Urinary bladder (tissue), 4 donors: ENCODE results near the gene PSMB8. TPM values are rescaled to one million over a fixed set of nuclear protein-coding genes. Genes with fewer than 3 reads are reported as not detected.
"Not testable (repeated sequence)": the region's sequence is repeated elsewhere in the genome, so short reads cannot be mapped to it uniquely, and the experiment has no call there.

Experiments used
- DNase-seq: peaks from one replicate; pipeline ENCODE4 v3.0.0-alpha.2; 2015; ENCODE audit errors: extremely low spot score
- H3K27ac ChIP-seq: one replicate; pipeline ENCODE4 v1.5.1; 2013; ENCODE audit warnings: low read depth, mild to moderate bottlenecking, moderate library complexity
- H3K36me3 ChIP-seq: one replicate; pipeline ENCODE4 v1.6.1; 2013; ENCODE audit warnings: mild to moderate bottlenecking, moderate library complexity; ENCODE audit not compliant: insufficient read depth
- H3K4me1 ChIP-seq: one replicate; pipeline ENCODE4 v1.6.1; 2013; ENCODE audit warnings: mild to moderate bottlenecking, moderate library complexity; ENCODE audit not compliant: insufficient read depth
- H3K4me3 ChIP-seq: one replicate; pipeline ENCODE4 v1.5.1; 2013; ENCODE audit warnings: low read depth, low read length
- WGBS: extraction: QIAGEN DNeasy Blood & Tissue Kit; methylation state at CpG from one replicate; pipeline ENCODE4 v1.1.7; 2013; 5-methylcytosine and 5-hydroxymethylcytosine counted together
- polyA plus RNA-seq: library from polyadenylated mRNA; stranded (reverse); fragments of 200-250 nt; gene quantifications from one replicate; pipeline ENCODE4 v1.2.3, GENCODE V29; 2013
- total RNA-seq: library from RNA; depleted of rRNA; stranded (reverse); fragments of >200 nt; gene quantifications from one replicate; pipeline ENCODE4 v1.2.3, GENCODE V29; 2014
- donor health status: healthy with polysubstance abuse.
- donor health status: healthy.

The PSMB8 gene
- total RNA-seq, result 24.9 TPM
- polyA plus RNA-seq, result 82.0 TPM

DNA sequence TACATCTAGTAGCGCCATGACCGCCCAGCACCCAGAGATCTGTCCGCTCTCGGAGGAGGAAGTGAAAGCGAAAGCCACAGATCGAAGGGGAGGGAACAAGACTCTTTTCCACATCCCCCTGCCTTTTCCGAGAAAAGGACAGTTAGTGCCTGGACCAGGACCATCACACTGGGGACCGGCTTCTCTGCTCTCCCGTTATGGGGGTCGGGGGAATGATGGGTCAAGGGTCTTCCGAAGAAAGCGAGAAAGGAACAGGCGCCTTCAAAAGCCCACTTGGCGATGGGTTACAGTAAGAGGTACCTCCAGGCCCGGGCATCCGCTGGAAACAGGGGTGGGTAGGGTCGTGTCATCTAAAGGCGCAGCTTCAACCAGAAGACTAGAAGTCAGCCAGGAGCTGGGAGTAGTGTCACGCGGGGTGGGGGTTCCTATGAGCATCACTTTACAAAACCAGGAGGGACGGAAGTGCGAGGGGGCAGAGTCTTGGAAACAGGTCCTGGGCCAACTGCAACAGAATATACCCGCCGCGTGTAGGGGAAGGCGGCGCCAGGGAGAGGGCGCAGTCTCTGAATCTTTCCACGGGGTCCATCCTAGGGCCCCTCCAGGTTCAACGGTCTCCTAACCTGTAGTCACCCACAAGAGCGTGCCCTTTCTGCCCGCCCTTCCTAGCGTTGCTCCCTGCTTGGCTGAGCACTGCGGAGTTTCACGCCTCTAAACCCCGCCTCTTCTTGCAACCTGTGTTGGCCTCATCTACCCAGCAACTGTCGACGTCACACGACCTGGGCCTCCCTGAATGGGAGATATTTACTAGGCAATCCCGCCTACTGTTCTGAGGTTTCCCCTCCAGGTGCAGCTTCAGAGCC lies at the start of gene PSMB8:
PSMB8 (minus strand) TSS at position 69 of the 860 bp plus-strand sequence; CDS start at position 18, 51 bp downstream.
- DNase-seq, result peak; percentile 93
- no peaks in the 10 kb centered on the region for H3K36me3 ChIP-seq
- WGBS, result under 1% methylated on average over 40 of the region's 40 CpGs
- peak within 1 kb of the TSS; percentile 90 for H3K27ac ChIP-seq
- no peaks in the 10 kb centered on the region for H3K4me1 ChIP-seq
- peak within 1 kb of the TSS; percentile 87 for H3K4me3 ChIP-seq

GRCh38 chr6:32890831-32891230 lies 47.0 kb upstream of the PSMB8 start:
- no peak overlapping the region for H3K27ac ChIP-seq
- no peaks in the 10 kb centered on the region for H3K4me1 ChIP-seq
- no peak for DNase-seq
- WGBS, result 30% methylated on average over 1 of the region's 1 CpG
- no peaks in the 10 kb centered on the region for H3K36me3 ChIP-seq
- H3K4me3 ChIP-seq, result no peak overlapping the region

DNA sequence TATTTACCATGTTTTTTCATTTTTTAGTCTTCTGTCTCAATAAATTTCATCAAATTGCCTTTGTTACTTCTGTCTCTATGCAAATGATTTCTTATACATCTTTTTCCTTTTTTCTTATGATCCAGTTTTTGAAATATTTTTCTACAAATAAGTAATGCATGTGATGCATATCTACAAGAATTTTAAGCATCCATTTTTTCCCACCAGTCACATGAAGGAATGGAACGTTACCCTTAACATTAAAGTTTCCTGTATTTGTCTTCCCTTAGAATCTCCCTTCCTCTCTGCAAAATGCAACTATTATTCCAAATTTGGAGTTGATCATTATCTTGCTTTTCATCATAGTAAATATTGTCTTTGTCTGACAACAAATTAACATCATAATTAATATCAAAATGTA lies 45.7 kb upstream of the PSMB8 start:
- no peak overlapping the region for H3K4me3 ChIP-seq
- DNase-seq, result no peak
- H3K36me3 ChIP-seq, result no peaks in the 10 kb centered on the region
- no peak overlapping the region for H3K27ac ChIP-seq
- WGBS, result 55% methylated on average over 1 of the region's 1 CpG
- no peaks in the 10 kb centered on the region for H3K4me1 ChIP-seq

GRCh38 chr6:32888576-32888975 lies 44.7 kb upstream of the PSMB8 start:
- H3K4me1 ChIP-seq, result no peaks in the 10 kb centered on the region
- no peak for DNase-seq
- H3K36me3 ChIP-seq, result no peaks in the 10 kb centered on the region
- no peak overlapping the region for H3K27ac ChIP-seq
- no peak overlapping the region for H3K4me3 ChIP-seq
- 94% methylated on average over 2 of the region's 2 CpGs for WGBS

- DNase-seq, result no peak
- Histone ChIP-seq H3K36me3 (no peaks in the 10 kb centered on the region), H3K4me1 (no peaks in the 10 kb centered on the region), H3K4me3 (no peak overlapping the region), H3K27ac (no peak overlapping the region)
- 64% methylated on average over 5 of the region's 5 CpGs for WGBS
Measured at GRCh38 chr6:32887616-32888015, 43.8 kb upstream of the PSMB8 start.

- WGBS, result 33% methylated on average over 3 of the region's 3 CpGs
- H3K27ac ChIP-seq, result no peak overlapping the region
- no peaks in the 10 kb centered on the region for H3K36me3 ChIP-seq
- no peak for DNase-seq
- H3K4me1 ChIP-seq, result no peaks in the 10 kb centered on the region
- H3K4me3 ChIP-seq, result no peak overlapping the region
Measured at GRCh38 chr6:32886681-32887383, 43.0 kb upstream of the PSMB8 start.

DNA sequence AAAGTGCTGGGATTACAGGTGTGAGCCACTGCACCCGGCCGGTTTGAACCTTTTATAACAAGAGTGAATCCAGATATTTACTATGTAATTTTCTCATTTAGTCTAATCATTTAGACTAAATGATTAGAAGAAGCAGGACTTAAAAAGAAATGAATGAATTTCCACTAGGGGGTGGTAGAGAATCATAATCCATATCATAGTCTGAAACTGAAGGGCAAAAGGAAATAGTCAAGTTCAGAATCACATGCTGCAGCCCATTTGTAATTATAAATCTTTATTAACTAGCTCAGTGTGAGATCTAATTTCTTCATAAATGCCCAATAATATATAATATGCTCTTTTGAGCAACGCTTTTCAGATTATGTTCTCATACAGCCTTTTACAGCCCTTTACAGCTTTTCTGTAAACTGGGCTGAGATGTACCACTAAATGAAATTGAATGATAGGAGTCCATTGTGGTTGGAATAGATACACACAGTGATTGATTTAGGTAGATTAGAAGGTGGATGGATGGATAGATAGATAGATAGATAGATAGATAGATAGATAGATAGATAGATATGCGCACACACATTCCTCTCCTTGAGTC lies 41.9 kb upstream of the PSMB8 start:
- no peak overlapping the region for H3K27ac ChIP-seq
- no peaks in the 10 kb centered on the region for H3K36me3 ChIP-seq
- no peaks in the 10 kb centered on the region for H3K4me1 ChIP-seq
- 52% methylated on average over 4 of the region's 4 CpGs for WGBS
- no peak overlapping the region for H3K4me3 ChIP-seq
- DNase-seq, result no peak

DNA sequence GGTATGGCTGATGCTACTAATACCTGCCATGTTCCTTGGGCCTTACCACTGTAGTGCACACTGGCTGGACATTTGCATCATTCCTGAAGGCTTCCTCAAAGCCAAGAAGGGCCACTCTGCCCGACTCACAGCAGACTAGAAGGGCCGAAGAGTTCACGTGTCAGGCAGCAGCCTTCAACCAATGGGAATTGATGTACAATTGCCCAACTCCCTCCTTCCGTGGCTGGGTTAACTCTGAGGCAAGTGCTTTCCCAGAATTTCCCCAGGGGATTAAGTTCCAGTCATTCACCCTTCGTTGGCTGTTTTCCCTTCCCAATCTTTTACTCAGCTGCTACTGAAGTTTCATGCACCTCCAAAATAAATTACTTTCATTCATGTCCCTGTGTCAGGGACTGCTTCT lies 39.9 kb upstream of the PSMB8 start:
- Histone ChIP-seq H3K4me3 (no peak overlapping the region), H3K36me3 (no peaks in the 10 kb centered on the region), H3K4me1 (no peaks in the 10 kb centered on the region), H3K27ac (no peak overlapping the region)
- DNase-seq, result no peak
- 20% methylated on average over 5 of the region's 5 CpGs for WGBS

- no peak overlapping the region for H3K27ac ChIP-seq
- no peak overlapping the region for H3K4me3 ChIP-seq
- H3K36me3 ChIP-seq, result no peaks in the 10 kb centered on the region
- no peaks in the 10 kb centered on the region for H3K4me1 ChIP-seq
- WGBS, result 35% methylated on average over 1 of the region's 1 CpG
- no peak for DNase-seq
Measured at GRCh38 chr6:32882879-32883250, 39.0 kb upstream of the PSMB8 start.

- not testable (repeated sequence) for DNase-seq, H3K36me3 ChIP-seq, H3K4me1 ChIP-seq, H3K27ac ChIP-seq, H3K4me3 ChIP-seq
- WGBS, result 74% methylated on average over 3 of the region's 3 CpGs
Measured at GRCh38 chr6:32880962-32881361, 37.1 kb upstream of the PSMB8 start.

DNA sequence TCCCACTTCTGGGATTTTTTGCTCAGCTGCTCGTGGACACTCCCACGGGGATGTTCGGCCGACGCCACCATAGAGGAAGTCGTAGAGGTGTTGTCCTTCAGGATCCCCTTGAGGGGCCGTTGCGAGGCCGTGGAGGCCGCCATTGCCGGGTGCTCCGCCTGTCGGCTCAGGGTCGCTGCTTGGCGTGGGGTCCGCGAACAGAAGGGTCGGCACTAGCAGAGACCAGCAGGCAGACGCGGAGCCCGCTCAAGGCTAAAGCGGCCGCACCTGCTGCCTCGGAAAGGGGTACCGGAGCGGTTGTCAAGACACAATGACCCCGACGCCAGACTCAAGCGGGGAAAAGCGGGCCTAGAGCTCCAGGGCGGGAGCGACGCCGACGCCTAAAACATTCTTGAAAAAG lies 35.8 kb upstream of the PSMB8 start:
- H3K27ac ChIP-seq, result no peak overlapping the region
- H3K4me3 ChIP-seq, result no peak overlapping the region
- WGBS, result 56% methylated on average over 35 of the region's 35 CpGs
- DNase-seq, result no peak
- no peaks in the 10 kb centered on the region for H3K36me3 ChIP-seq
- H3K4me1 ChIP-seq, result no peaks in the 10 kb centered on the region

DNA sequence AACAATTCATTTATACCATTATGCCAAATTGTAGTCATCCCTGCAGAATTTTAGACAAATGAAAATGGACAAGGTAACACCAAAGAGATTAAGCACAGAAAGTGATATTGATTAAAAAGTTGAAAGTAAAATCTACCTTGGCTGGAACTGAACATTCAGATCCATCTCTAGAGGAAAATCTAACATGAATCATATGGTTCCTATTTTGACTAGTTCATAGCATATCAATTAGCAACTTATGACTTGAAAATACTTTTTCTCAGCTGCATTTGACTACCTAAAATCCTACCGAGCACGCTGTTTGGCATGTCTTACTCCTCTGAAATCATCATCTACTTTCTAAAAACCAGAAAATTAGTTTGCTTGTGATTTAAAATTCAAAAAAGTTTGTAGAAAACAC lies 32.8 kb upstream of the PSMB8 start:
- no peak for DNase-seq
- H3K36me3 ChIP-seq, result no peaks in the 10 kb centered on the region
- H3K4me1 ChIP-seq, result no peaks in the 10 kb centered on the region
- H3K4me3 ChIP-seq, result no peak overlapping the region
- H3K27ac ChIP-seq, result no peak overlapping the region
- 85% methylated on average over 2 of the region's 2 CpGs for WGBS

DNA sequence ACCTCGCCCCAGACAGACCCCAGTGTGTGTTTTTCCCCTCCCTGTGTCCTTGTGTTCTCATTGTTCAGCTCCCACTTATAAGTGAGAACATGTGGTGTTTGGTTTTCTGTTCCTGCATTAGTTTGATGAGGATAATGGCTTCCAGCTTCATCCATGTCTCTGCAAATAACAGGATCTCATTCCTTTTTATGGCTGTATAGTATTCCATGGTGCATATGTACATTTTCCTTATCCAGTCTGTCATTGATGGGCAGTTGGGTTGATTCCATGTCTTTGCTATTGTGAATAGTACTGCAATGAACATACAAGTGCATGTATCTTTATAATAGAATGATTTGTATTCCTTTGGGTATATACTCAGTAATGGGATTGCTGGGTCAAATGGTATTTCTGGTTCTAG lies 30.1 kb upstream of the PSMB8 start:
- H3K27ac ChIP-seq, H3K36me3 ChIP-seq, H3K4me1 ChIP-seq, DNase-seq, H3K4me3 ChIP-seq: not testable (repeated sequence)
- WGBS, result 22% methylated on average over 1 of the region's 1 CpG

- WGBS, result 11% methylated on average over 5 of the region's 5 CpGs
- DNase-seq, result peak; percentile 50
- Histone ChIP-seq H3K4me3 (no peak overlapping the region), H3K4me1 (no peaks in the 10 kb centered on the region), H3K36me3 (no peaks in the 10 kb centered on the region), H3K27ac (no peak overlapping the region)
Measured at GRCh38 chr6:32868257-32868788, 24.5 kb upstream of the PSMB8 start.
